ENCODE measurements around the gene SLC30A9.

The SLC30A9 gene

DNA sequence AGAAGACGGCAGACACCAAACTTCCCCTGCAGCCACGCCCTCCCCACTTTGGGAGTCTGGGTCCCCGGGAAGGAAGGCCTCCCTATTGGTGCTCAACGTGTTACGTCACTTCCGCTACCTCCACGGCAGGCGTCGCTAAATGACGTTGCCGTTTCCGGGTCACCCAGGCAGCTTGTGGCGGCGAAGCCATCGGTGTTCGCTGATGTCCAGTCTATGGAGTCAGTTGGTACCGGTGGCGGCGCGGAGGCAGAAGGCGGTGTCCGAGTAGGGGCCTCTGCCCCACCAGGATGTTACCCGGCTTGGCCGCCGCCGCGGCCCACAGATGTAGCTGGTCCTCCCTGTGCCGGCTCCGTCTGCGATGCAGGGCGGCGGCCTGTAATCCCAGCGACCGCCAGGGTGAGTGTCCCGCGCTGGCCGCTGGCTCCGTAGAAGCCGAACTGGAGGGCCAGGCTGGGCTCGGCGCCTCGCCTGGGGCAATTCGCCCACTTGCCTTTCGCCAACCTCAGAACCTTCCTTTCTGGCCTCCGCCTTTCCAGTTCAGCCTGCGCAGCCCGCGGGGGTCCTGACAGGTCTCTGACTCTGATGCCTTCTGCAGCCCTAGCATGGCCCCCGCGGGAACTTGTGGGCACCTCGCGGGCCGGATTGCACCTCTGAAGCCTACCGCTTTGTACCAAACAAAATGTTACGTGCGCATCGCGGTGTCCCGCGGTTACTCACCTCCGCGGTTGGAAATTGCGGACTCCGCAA, at the start of gene SLC30A9:
TSS of gene SLC30A9 (plus strand) at position 166 of the 747 bp plus-strand sequence. CDS start at position 288, 122 bp downstream.
- DNase-seq, result peak; percentile 97

DNA sequence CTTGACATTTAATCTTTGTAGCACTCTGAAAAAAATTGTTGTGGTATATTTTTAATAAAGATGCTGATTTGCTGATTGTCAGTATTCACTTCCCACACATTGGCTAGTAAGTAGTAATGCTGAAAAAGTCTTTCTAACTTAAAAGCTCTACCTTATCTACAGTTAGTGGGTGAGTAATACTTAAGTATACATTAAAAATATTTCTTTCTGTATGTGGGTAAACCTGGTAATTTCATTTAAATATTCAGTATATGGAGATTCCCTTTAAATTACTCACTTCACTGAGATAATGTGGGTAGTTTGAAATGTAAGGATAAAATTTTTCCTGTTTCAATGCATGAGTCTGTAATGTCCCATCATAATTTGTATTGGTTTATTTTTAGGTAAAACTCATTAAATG, 49.5 kb upstream of the SLC30A9 start:
- DNase-seq, result no peak

DNA sequence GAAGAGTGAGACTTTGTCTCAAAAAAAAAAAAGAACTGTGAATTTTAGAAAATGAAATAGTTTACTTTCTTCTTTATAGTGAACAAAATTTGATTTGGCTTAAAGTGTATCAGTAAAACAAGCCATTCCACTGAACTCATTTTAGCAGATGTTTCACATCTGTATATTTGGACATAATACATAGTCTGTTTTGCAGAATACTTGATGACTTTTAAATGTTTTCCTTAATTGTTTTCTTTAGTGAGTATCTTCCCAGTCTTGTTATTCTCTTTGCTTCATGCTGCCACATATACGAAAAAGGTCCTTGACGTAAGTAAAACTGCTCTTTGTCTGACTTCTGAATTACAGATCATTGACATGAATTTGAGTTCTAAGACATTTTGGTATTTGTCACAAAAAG, 46.8 kb upstream of the SLC30A9 start:
- DNase-seq, result no peak

DNA sequence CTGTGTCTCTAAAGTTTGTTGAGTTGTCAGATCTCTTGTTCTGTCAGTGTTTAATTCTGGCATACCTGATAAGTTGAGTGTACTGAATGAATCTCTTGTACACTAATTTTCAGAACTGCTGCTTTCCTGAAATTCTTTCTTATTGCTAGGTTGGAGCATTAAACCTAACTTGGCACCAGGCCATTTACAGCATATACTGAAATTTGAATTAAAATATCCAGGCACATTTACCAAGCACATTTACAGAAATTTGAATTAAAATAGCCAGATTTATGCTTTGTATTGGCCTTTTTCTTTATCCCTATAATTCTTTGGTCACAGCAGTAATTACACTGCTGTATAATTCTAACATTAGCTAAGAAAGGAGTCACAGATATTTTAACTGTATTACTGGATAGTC, 46.2 kb upstream of the SLC30A9 start:
- no peak for DNase-seq

DNA sequence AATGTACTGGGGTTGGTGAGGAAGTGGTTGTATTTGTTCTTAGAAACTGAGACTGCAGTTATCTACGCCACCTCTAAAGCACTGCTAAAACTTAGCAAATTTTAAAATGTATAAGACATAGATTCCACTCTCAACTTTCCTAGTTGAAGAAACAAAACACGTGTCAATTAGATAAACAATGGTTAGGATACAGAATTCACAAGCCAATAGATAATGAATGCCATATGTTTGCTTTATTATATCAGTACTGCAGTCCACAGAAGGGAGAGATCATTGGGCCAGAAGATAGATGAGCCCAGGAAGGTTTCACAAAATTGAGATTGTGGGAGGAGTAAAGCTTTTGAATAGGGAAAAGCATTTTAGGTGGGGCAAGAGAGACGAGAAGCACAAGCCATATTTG, 40.8 kb upstream of the SLC30A9 start:
- no peak for DNase-seq

- peak; percentile 73 for DNase-seq
Observed at GRCh38 chr4:41957634-41958033, 32.7 kb upstream of the SLC30A9 start.

DNA sequence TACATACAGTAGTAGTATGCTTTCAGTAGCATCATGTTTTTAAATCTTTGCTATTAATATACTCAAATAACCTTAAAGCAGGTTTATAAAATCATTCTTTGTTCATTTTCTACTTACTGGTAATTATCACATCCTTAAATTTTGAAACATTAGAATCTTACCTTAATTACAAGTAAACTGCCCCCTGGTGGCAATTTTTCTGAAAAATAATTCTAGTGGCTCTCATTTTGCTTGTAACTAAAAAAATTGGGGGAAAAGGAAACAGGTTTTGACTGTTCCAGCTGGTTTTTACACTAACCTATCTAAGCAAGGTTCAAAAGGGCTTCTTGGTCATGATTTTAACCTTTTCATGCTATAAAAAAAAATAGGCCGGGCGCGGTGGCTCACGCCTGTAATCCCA, 27.2 kb upstream of the SLC30A9 start:
- peak; percentile 71 for DNase-seq

DNA sequence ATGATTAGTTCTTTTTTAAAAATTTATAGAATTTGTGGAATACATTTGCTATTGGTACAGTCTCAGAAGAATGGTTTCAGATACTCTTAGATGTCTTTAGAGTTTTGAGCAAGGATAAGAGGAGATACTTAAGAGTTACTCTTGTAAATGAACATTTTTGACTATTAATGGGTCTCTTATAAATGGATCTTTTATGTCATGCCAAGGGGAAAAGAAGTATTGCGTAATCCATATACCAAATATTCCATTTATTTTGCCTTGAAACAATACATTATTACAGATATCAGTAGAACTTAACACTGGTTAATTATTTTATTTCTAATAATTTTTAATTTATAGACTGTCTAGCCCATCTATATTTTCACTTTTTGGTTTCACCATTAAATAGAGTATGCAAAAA, 25.9 kb upstream of the SLC30A9 start:
- no peak for DNase-seq

DNA sequence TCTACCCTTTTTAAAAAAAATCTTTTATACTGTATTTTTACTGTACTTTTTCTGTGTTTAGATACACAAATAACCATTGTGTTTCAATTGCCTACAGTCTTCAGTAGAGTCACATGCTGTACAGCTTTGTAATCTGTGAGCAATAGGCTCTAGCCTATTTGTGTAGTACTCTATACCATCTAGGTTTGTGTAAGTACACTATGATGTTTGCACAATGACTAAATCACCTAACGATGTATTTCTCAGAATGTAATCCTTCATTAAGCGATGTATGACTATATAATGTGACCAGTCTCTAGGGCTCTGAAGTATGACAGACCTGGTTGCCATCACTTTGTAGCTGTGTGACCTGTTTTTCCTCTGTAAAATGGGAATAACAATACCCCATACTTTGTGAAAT, 22.9 kb upstream of the SLC30A9 start:
- no peak for DNase-seq

- no peak for DNase-seq
Observed at GRCh38 chr4:41969671-41970070, 20.7 kb upstream of the SLC30A9 start.

- no peak for DNase-seq
Observed at GRCh38 chr4:41975341-41975740, 15.0 kb upstream of the SLC30A9 start.

- DNase-seq, result no peak
Observed at GRCh38 chr4:41976775-41977516, 13.4 kb upstream of the SLC30A9 start.

- no peak for DNase-seq
Observed at GRCh38 chr4:41977709-41978108, 12.6 kb upstream of the SLC30A9 start.

DNA sequence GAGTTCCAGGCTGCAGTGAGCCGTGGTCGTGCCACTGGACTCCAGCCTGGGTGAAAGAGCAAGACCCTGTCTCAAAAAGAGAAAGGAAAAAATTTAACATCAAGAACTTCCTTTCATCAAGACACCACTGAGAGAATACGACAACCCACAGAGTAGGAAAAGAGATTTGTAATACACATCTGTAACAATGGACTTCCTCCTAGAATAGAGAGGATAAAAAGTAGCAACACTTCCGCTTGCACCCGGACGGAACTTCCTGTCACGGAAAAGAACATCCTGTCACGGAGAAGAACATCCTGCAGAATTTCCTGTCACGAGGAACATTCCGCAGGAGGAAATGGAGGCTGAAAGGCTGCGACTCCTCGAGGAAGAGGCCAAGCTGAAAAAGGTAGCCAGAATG, 8.9 kb upstream of the SLC30A9 start, which contains the start of gene DCAF4L1:
TSS of gene DCAF4L1 (plus strand) at position 301 of the 400 bp plus-strand sequence. CDS start at position 338, 37 bp downstream.
- DNase-seq, result no peak

- no peak for DNase-seq
Observed at GRCh38 chr4:41982716-41983115, 7.6 kb upstream of the SLC30A9 start.

DNA sequence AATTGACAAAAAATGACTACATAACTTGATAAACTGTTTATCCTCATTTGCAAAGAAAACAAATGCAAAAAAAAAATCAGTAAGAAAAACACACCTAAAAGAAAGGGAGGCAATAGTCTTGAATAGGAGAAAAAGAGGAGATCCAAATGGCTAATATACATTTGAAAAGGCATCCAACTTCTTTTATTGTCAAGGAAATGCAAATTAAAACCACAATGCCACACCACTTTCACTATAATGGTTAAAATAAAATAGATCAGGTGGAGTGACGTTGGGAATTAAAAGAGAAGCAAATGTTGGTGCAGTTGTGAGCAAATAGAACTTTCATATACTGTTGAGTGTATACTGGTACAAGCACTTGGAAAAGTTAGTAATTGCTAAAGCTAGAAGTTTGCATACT, 5.2 kb upstream of the SLC30A9 start:
- no peak for DNase-seq

GRCh38 chr4:41989994-41990364, 351 bp upstream of the SLC30A9 start:
- DNase-seq, result no peak

- peak; percentile 9 for DNase-seq
Observed at GRCh38 chr4:41991916-41992767, 1.8 kb downstream of the SLC30A9 start.

DNA sequence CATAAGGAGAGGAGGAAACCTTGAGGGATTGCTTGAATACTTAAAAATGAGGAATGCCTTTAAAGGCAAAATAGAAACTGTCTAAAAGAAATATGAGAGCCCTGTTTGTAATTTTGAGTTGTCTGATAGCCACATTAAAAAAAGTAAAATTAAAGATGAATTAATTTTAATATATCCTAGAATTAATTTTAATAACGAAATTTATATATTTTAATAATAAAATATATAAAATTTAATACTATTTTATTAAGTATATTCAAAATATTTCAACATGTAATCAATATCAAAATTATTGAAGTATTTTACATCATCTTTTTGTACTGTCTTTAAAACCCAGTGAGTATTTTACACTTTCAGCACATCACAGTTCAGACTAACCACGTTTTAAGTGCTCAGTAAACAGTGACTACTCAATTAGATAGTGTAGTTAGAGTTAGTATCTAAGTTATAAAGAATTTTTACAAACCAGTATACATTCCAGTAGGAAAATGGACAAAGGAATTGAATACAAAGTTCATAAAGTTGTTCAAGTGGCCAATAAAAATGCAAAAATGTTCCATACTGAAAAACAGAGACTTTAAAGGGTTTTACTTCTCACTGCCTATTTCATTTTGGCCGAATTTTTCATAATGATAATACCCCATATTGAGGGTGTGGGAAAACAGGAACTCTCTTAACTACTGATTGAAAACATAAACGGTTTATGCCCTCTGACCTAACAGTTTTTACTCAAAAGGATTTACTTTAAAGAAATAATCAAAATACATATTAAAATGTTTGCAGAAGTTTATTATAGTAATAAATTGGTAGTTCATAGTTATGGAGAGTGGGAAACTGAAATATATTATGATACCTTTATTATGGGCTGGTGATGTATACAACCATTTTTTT, 2.9 kb downstream of the SLC30A9 start:
- DNase-seq, result no peak

- peak; percentile 28 for DNase-seq
Observed at GRCh38 chr4:41994461-41994985, 4.2 kb downstream of the SLC30A9 start.

DNA sequence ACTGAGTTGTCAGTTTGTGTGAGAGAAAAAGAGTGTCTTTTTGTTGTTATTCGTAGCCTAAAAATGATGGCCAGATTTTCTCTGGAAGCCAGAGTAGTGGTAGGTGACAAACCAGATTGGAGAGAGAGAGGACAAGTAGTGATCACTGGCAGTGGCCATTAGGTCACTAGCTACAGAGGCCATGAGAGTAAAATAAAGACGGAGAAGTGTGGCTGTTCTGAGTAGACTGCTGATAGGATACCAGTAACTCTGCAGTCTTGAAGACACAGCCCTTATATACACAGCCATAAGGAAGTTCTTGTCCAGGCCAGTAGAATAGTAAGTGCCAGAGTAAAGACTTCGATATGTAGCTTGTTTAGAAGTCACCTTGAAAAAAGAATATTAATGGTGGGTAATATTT, 7.7 kb downstream of the SLC30A9 start:
- no peak for DNase-seq

- DNase-seq, result no peak
Observed at GRCh38 chr4:41999321-41999720, 9.0 kb downstream of the SLC30A9 start.
